OCI-LY1 (cell line): ENCODE measurements around the gene MAP3K7CL.

ENCODE experiments used
- EZH2 ChIP-seq: fragments of 200-600 bp; sonication (generic), shearing (Covaris generic); IDR thresholded peaks from 2 replicates; pipeline ENCODE4 v1.8.0; 2017; ENCODE audit warnings: borderline replicate concordance, mixed run types, mild to moderate bottlenecking, antibody characterized with exemption, low read length, moderate library complexity, mixed read lengths
- TF ChIP-seq, protein P1 (sequence below): fragments of 200-600 bp; sonication (generic), shearing (Covaris generic); IDR thresholded peaks from 2 replicates; pipeline ENCODE4 v1.5.1; 2017; ENCODE audit warnings: mild to moderate bottlenecking, antibody characterized with exemption, low read length, moderate library complexity, mixed read lengths

DNA sequence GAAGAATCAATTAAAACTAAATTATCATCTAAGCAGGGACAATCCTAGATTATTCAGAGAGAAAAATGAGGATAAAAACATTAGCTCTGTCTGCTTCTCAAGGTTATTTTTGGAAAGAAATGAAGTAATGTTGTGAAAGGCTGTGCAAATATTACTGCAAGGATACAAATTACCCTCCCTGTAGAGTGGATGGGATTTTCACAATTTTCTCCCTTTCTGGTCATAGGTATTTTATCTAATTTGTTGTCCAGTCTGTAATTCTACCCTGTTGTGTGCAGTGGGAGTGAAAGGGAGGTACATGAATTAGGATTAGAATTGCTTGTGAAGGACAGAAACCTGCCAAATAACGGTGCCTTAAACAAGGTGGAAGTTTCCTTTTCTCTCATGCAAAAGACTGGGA, 54.7 kb downstream of the MAP3K7CL start:
- TF ChIP-seq EZH2, result no peak
- TF ChIP-seq, protein P1, sequence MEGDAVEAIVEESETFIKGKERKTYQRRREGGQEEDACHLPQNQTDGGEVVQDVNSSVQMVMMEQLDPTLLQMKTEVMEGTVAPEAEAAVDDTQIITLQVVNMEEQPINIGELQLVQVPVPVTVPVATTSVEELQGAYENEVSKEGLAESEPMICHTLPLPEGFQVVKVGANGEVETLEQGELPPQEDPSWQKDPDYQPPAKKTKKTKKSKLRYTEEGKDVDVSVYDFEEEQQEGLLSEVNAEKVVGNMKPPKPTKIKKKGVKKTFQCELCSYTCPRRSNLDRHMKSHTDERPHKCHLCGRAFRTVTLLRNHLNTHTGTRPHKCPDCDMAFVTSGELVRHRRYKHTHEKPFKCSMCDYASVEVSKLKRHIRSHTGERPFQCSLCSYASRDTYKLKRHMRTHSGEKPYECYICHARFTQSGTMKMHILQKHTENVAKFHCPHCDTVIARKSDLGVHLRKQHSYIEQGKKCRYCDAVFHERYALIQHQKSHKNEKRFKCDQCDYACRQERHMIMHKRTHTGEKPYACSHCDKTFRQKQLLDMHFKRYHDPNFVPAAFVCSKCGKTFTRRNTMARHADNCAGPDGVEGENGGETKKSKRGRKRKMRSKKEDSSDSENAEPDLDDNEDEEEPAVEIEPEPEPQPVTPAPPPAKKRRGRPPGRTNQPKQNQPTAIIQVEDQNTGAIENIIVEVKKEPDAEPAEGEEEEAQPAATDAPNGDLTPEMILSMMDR, result no peak
